AG09309 (cell line): Measurements from ENCODE around the gene ITPR3.

Experiments used
- DNase-seq: peaks from one replicate; pipeline ENCODE4 v3.0.0-alpha.2; 2010; ENCODE audit warnings: low read depth
- H3K4me3 ChIP-seq: 2 replicates; pipeline ENCODE4 v1.5.1; 2011; ENCODE audit warnings: mild to moderate bottlenecking, low read depth, low read length, moderate library complexity; ENCODE audit not compliant: control insufficient read depth
- CTCF ChIP-seq: IDR thresholded peaks from 2 replicates; pipeline ENCODE4 v1.5.1; 2011; ENCODE audit warnings: mild to moderate bottlenecking, low read depth, low read length, inconsistent platforms; ENCODE audit not compliant: insufficient read depth, control insufficient read depth; ENCODE audit errors: missing control alignments

Gene ITPR3

DNA sequence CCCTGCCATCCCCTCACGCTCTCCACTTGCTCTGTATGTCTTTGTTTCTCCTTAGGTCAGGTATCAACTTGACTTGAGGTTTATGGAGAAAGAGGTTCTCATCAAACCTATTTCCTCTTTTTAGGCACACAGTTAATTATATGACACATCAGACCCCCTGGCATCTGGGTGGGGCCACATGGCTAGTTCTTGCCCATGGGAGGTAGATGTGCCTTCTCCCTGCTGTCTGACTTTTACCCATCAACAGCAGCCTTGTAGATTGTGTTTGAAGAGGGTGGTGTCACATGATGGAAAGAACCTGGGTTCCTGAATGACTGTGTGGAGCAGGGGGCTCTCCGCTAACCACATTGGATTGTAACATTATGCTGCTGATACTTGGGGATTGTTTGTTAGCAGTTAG is 97.6 kb downstream of the ITPR3 start:
- H3K4me3 ChIP-seq, result no peak overlapping the region
- DNase-seq, result no peak
- no peak for TF ChIP-seq CTCF

DNA sequence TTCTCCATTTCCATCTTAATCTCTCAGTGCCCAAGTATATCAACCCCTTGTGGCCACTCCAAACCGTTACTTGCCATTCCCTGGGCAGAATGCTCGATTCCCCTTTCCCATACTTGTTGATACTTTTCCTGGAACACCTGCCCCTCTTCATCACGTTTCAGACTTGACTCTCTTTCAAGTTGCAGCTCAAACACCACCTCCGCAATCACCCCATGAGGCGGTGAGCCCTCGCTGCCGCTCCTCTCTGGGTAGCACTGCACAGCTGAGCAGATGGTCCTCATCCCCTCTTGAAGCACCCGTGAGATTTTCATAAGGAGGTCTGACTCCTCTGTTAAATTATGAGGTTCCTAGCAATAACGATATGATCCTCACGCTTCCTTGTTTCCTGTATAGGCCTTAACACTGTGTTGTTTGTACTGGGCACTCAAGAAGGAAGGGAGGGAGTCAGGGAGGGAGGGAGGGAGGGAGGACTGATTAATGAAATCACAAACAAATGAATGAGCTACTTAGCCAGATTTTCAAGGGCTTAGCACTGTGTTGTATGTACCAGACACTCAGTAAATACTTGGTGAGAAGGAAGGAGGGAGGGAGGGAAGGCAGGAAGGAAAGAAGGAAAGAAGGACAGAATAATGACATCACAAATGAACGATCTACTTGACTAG is 98.3 kb downstream of the ITPR3 start:
- TF ChIP-seq CTCF, result no peak
- DNase-seq, result no peak
- H3K4me3 ChIP-seq, result no peak overlapping the region

DNA sequence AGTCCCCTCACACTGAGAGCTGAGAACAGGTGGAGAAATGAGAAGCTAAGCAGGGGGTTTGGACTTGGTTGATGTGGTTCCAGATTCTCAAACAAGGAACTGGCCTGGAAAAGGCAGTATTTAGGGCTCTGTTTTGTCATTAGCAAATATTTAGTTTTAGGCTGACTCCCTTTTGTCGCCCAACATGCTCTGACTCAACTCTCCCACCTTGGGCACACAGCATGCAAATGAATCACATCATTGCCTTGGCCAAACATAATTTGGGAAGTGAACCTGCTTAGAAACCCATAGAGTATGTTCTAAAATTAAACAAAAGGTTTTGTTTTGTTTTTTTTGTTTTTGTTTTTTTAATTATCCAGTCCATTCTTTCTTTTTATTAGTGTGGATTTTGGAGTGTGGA is 99.9 kb downstream of the ITPR3 start:
- no peak overlapping the region for H3K4me3 ChIP-seq
- TF ChIP-seq CTCF, result no peak
- no peak for DNase-seq

DNA sequence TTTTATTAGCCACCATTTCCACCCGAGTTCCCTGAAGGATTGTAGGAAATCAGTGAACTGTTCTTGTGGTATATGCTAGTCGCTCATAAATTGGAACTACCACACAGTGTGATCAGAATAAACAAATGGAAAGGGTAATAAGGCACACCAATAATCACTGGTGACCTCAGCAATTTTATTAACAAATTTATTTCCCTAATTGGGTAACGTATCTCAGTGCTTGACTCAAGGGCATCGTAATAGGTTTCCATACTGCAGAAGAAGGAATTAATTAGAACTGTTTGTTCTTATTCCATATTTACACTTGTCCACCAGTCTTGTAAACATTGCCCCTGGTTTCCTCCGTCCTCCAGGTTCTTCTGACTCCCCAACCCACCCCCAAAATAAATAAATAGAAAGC is 100.4 kb downstream of the ITPR3 start:
- no peak overlapping the region for H3K4me3 ChIP-seq
- no peak for TF ChIP-seq CTCF
- no peak for DNase-seq

DNA sequence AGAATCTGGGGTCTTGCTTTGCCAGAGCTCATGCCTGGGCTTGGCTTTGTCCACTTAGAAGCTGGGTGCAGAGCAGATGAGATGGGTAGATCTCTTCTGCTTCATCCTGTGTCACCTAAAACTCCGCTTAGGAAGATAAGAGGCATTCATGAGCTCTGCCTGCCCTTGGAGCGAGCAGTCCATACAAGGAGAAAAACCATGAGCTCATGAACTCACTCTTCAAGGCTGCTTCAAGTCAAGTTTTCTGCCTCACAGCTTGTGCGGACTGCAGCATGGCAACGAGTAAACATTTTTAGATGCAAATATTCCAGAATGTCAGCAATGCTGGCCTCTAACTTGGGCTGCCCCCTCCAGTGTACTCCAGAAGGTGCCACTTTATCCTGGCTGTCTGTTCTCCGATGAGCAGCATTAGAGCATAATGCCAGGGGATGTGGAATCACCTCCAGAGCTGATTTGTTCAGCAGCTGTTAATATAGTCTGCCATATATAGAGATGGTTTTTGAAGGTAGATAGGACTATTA is 101.0 kb downstream of the ITPR3 start:
- no peak overlapping the region for H3K4me3 ChIP-seq
- no peak for DNase-seq
- TF ChIP-seq CTCF, result no peak

GRCh38 chr6:33723371-33724085 is 102.4 kb downstream of the ITPR3 start:
- no peak for DNase-seq
- H3K4me3 ChIP-seq, result no peak overlapping the region
- TF ChIP-seq CTCF, result no peak
